Measurements from ENCODE around the gene SCN2B. TPM values are rescaled to one million over a fixed set of nuclear protein-coding genes. Genes with fewer than 3 reads are reported as not detected.

SCN2B gene
- total and polyA plus RNA-seq, 2 of the 13 experiments (the other 11 are each of a cell fraction or from before 2014, with no cell fraction given), result 0.01 to 0.02 TPM

DNA sequence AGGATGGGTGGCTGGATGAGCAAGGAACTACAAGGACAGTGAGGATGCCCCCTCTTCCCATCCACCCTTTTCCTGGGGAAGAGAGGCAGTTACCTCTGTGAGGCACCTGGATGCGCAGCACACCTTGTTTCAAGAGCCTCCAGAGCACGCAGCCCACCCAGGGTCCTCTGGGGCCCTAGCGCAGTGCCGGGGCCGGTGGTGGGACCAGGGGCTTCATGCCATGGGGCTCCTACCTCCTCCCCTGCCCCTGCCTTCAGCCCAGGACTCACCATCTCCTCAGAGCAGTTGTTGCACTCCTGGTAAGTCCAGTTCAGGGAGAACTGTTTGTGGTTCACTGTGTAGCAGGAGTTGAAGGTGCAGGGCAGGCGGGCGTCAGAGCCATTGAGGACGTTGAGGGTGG, 8.1 kb downstream of the SCN2B start:
- no peaks in the 10 kb centered on the region for H3K79me2 ChIP-seq (ENCODE audit: insufficient read depth, low read length)
- no TSS peak for BruUV-seq (replicated peaks)
- ATAC-seq (no peak), DNase-seq (ENCODE audit: low spot score) (no peak), FAIRE-seq (no peak)
- in situ Hi-C loops (cut with HindIII; ENCODE audit: extremely low pct_ligation_motif_present, low pct_unique_long_range_greater_than_20kb) (no loop called here), intact Hi-C loops (cut with micrococcal nuclease; ENCODE audit: unreplicated experiment) (no loop called here)
- TF ChIP-seq, protein P1, sequence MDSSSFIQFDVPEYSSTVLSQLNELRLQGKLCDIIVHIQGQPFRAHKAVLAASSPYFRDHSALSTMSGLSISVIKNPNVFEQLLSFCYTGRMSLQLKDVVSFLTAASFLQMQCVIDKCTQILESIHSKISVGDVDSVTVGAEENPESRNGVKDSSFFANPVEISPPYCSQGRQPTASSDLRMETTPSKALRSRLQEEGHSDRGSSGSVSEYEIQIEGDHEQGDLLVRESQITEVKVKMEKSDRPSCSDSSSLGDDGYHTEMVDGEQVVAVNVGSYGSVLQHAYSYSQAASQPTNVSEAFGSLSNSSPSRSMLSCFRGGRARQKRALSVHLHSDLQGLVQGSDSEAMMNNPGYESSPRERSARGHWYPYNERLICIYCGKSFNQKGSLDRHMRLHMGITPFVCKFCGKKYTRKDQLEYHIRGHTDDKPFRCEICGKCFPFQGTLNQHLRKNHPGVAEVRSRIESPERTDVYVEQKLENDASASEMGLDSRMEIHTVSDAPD (CRISPR knock-in tag; IDR thresholded peaks at IDR 0.05), result no peak
- no peak for TF ChIP-seq KLF6 (CRISPR knock-in tag; IDR thresholded peaks at IDR 0.05)
- TF ChIP-seq ZNF776 (CRISPR knock-in tag; IDR thresholded peaks at IDR 0.05), result no peak
- TF ChIP-seq RXRB (CRISPR knock-in tag; IDR thresholded peaks at IDR 0.05; ENCODE audit: borderline replicate concordance), result no peak
- no peak for TF ChIP-seq SATB2 (CRISPR knock-in tag; IDR thresholded peaks at IDR 0.05)
- TF ChIP-seq, protein P2, sequence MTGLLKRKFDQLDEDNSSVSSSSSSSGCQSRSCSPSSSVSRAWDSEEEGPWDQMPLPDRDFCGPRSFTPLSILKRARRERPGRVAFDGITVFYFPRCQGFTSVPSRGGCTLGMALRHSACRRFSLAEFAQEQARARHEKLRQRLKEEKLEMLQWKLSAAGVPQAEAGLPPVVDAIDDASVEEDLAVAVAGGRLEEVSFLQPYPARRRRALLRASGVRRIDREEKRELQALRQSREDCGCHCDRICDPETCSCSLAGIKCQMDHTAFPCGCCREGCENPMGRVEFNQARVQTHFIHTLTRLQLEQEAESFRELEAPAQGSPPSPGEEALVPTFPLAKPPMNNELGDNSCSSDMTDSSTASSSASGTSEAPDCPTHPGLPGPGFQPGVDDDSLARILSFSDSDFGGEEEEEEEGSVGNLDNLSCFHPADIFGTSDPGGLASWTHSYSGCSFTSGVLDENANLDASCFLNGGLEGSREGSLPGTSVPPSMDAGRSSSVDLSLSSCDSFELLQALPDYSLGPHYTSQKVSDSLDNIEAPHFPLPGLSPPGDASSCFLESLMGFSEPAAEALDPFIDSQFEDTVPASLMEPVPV (CRISPR knock-in tag; IDR thresholded peaks at IDR 0.05), result no peak
- no peak for TF ChIP-seq ZNF30 (CRISPR knock-in tag; IDR thresholded peaks at IDR 0.05)
- TF ChIP-seq ZBTB21 (CRISPR knock-in tag; IDR thresholded peaks at IDR 0.05), result no peak
- no peak for TF ChIP-seq FOXO1 (CRISPR knock-in tag; IDR thresholded peaks at IDR 0.05)
- TF ChIP-seq, protein P3, sequence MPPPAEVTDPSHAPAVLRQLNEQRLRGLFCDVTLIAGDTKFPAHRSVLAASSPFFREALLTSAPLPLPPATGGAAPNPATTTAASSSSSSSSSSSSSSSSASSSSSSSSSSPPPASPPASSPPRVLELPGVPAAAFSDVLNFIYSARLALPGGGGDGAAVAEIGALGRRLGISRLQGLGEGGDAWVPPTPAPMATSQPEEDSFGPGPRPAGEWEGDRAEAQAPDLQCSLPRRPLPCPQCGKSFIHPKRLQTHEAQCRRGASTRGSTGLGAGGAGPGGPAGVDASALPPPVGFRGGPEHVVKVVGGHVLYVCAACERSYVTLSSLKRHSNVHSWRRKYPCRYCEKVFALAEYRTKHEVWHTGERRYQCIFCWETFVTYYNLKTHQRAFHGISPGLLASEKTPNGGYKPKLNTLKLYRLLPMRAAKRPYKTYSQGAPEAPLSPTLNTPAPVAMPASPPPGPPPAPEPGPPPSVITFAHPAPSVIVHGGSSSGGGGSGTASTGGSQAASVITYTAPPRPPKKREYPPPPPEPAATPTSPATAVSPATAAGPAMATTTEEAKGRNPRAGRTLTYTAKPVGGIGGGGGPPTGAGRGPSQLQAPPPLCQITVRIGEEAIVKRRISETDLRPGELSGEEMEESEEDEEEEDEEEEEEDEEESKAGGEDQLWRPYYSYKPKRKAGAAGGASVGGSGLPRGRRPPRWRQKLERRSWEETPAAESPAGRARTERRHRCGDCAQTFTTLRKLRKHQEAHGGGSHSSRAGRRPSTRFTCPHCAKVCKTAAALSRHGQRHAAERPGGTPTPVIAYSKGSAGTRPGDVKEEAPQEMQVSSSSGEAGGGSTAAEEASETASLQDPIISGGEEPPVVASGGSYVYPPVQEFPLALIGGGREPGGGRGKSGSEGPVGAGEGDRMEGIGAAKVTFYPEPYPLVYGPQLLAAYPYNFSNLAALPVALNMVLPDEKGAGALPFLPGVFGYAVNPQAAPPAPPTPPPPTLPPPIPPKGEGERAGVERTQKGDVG (CRISPR knock-in tag; IDR thresholded peaks at IDR 0.05; ENCODE audit: borderline replicate concordance), result no peak
- TF ChIP-seq, protein P4, sequence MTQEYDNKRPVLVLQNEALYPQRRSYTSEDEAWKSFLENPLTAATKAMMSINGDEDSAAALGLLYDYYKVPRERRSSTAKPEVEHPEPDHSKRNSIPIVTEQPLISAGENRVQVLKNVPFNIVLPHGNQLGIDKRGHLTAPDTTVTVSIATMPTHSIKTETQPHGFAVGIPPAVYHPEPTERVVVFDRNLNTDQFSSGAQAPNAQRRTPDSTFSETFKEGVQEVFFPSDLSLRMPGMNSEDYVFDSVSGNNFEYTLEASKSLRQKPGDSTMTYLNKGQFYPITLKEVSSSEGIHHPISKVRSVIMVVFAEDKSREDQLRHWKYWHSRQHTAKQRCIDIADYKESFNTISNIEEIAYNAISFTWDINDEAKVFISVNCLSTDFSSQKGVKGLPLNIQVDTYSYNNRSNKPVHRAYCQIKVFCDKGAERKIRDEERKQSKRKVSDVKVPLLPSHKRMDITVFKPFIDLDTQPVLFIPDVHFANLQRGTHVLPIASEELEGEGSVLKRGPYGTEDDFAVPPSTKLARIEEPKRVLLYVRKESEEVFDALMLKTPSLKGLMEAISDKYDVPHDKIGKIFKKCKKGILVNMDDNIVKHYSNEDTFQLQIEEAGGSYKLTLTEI (CRISPR knock-in tag; conservative IDR thresholded peaks at IDR 0.05), result no peak
- no peak for TF ChIP-seq ZNF572 (CRISPR knock-in tag; IDR thresholded peaks at IDR 0.05)
- TF ChIP-seq ARID2 (CRISPR knock-in tag; IDR thresholded peaks at IDR 0.05; ENCODE audit: borderline replicate concordance), result no peak
- peaks cover 13% of the 10 kb centered on the region for H3K4me1 ChIP-seq (ENCODE audit: insufficient read depth, low read length)
- no peak overlapping the region for H3K4me3 ChIP-seq (replicated peaks in 1 of 3; ENCODE audit: insufficient read depth in 1 of 3, low read depth in 2 of 3, low read length in 3 of 3)
- 27% methylated on average over 3 of the region's 8 CpGs for whole genome bisulfite sequencing (ENCODE audit: low lambda C conversion rate)
- no peak overlapping the region for H3K4me2 ChIP-seq (ENCODE audit: low read depth, low read length)
- peaks cover 6 to 79% of the 10 kb centered on the region in 2 experiments for H3K27me3 ChIP-seq (ENCODE audit: control insufficient read depth in 1 of 2, insufficient read depth in 2 of 2, low read length in 2 of 2)
- H3K36me3 ChIP-seq (replicated peaks in 1 of 2; ENCODE audit: control insufficient read depth in 1 of 2, insufficient read depth in 2 of 2, low read length in 2 of 2), result no peaks in the 10 kb centered on the region
- CTCF ChIA-PET (ENCODE audit: low intra/inter-chr PET ratio, low total read pairs), result no interaction called here
- H3K27ac ChIP-seq (ENCODE audit: extremely low read length, insufficient read depth, low read length), result no peak overlapping the region
- no peak overlapping the region for H2AFZ ChIP-seq (ENCODE audit: low read length)
- POLR2A ChIA-PET, result no interaction called here
- H3K9ac ChIP-seq (ENCODE audit: insufficient read depth, low read depth, low read length), result no peak overlapping the region
- no peaks in the 10 kb centered on the region for H3K9me3 ChIP-seq (ENCODE audit: low read length)
- H4K20me1 ChIP-seq (ENCODE audit: insufficient read depth, low read length), result no peaks in the 10 kb centered on the region
